Measurements from ENCODE around the gene SMIM5. TPM values are rescaled to one million over a fixed set of nuclear protein-coding genes. Genes with fewer than 3 reads are reported as not detected.

The SMIM5 gene
- total RNA-seq, 1 experiment from 2014 or later = not detected

DNA sequence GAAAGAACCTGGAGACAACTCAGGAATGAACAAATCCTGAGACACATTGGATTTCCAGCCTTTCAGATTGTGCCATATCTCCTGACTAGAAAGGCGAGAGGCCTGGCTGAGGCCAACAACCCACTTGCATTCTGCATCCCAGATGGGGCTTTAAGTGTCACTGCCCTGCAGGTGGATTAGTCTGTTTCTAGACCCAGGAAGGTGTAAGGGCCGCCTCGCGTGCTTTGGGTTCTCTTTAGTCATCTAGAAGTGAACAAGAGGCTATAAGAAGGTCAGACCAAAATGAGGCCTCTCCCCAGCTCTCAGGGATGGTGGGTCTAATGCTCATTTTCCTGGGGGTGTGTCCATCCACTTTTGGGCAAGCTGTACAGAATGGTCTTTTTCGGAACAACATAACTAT lies 38.8 kb downstream of the SMIM5 start:
- Histone ChIP-seq H3K36me3 (replicated peaks; ENCODE audit: control insufficient read depth, insufficient read depth, low read length) (peaks cover 22% of the 10 kb centered on the region), H3K4me3 (ENCODE audit: insufficient read depth, low read depth, low read length) (no peak overlapping the region), H3K27me3 (ENCODE audit: control insufficient read depth, insufficient read depth, low read length) (no peaks in the 10 kb centered on the region)
- no peak for DNase-seq

DNA sequence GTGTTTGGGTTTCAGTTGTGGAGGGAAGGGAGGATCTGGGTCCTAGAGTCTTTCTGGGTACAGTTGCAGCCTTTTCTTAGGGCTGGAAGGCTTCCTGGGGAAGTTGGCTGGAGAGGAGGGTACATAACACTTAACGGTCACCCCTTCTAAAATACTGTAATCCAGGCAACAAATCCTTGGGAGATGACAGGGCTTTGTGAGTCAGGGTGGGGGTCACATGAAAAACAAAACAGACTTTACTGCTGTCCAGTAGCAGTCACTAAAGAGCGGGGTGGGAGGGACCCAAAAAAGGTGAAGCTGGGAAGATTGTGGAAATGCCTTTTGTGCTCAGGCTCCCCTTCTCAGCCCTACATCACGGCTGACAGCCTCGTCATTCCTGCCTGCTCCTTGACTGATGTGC lies 40.3 kb downstream of the SMIM5 start:
- Histone ChIP-seq H3K27me3 (ENCODE audit: control insufficient read depth, insufficient read depth, low read length) (no peaks in the 10 kb centered on the region), H3K36me3 (replicated peaks; ENCODE audit: control insufficient read depth, insufficient read depth, low read length) (peaks cover 22% of the 10 kb centered on the region), H3K4me3 (ENCODE audit: insufficient read depth, low read depth, low read length) (no peak overlapping the region)
- no peak for DNase-seq

DNA sequence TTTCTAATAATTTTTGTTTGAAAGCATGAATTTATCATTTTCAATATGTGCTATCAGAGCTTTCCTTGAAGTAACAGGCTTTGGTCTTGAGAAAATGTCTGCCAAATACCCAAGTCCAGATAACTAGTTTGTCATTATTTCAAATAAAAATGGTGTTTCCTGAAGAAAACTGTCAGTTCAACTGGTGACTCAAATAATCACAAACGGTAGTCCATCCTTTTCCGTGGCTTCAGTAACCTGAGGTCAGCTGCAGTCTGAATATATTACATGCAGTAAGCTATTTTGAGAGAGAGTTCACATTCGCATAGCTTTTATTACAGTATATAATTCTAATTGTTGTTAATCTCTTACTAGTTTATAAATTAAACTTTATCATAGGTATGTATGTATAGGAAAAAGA lies 43.2 kb downstream of the SMIM5 start:
- no peaks in the 10 kb centered on the region for H3K27me3 ChIP-seq (ENCODE audit: control insufficient read depth, insufficient read depth, low read length)
- no peak for DNase-seq
- peaks cover 13% of the 10 kb centered on the region for H3K36me3 ChIP-seq (replicated peaks; ENCODE audit: control insufficient read depth, insufficient read depth, low read length)
- no peak overlapping the region for H3K4me3 ChIP-seq (ENCODE audit: insufficient read depth, low read depth, low read length)

DNA sequence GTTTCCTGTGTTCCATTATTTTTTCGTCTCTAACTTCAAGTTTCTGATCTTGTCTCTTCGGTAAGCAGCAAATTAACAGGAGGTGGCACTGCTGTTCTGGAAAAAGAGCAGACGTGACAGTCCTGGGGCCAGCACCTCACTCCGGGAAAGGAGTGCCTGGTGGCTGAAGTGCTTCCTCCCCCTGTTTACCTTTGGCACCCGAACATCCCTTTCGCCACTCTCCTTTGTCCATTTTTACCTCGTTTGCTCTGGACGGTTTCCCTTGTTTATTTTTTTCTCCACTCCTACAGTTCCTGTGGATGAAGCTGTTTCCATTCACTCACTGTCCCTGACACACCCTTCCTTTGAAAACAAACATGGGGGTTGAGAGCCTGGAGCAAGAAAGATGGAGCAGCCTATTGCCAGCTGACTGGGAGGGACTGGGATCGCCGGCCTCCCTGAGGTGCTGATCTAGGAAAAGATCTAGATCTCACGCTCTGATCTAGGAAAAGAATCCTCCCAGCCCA lies 46.5 kb downstream of the SMIM5 start:
- Histone ChIP-seq H3K27me3 (ENCODE audit: control insufficient read depth, insufficient read depth, low read length) (no peaks in the 10 kb centered on the region), H3K4me3 (ENCODE audit: insufficient read depth, low read depth, low read length) (no peak overlapping the region), H3K36me3 (replicated peaks; ENCODE audit: control insufficient read depth, insufficient read depth, low read length) (peaks cover 3% of the 10 kb centered on the region)
- DNase-seq = no peak

DNA sequence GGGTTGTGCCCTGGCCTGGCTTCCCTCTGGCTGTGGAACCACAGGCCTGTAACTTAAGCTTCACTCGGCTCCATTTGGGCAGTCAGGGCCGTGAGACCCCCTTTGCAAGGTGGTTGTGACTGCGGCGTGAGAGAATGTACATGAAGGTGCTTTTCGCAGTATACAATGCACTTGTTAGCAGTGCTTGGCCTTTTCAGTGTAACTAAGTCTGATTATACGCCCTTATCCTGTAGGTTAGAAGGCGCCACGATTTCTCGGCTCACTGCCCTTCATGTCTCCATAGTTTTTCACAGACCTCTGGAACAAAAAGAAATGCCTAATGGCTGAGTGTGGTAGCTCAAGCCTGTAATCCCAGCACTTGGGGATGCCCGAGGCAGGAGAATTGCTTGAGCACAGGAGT lies 47.2 kb downstream of the SMIM5 start:
- DNase-seq = no peak
- H3K36me3 ChIP-seq (replicated peaks; ENCODE audit: control insufficient read depth, insufficient read depth, low read length) = peaks cover 3% of the 10 kb centered on the region
- no peak overlapping the region for H3K4me3 ChIP-seq (ENCODE audit: insufficient read depth, low read depth, low read length)
- no peaks in the 10 kb centered on the region for H3K27me3 ChIP-seq (ENCODE audit: control insufficient read depth, insufficient read depth, low read length)

DNA sequence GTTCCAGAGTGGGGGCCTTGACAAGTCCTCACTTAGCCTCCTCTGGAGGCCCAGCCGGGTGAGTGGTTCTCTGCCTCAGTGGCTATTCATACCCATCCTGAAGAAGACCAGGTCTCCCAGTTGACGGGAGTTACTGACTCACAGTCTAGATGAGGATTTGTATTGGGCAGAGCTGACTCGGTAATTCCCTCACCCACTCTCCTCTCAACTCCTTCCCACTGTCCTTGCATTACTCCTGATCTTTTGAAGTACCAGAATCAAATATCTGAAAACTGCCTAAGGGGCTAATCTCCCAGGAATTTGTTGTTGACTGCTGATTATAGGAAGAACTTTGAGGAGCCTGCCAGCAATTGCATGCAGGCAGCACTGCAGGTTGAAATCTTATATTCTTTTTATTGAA lies 48.1 kb downstream of the SMIM5 start:
- Histone ChIP-seq H3K4me3 (ENCODE audit: insufficient read depth, low read depth, low read length) (no peak overlapping the region), H3K36me3 (replicated peaks; ENCODE audit: control insufficient read depth, insufficient read depth, low read length) (peaks cover 1% of the 10 kb centered on the region), H3K27me3 (ENCODE audit: control insufficient read depth, insufficient read depth, low read length) (no peaks in the 10 kb centered on the region)
- no peak for DNase-seq

DNA sequence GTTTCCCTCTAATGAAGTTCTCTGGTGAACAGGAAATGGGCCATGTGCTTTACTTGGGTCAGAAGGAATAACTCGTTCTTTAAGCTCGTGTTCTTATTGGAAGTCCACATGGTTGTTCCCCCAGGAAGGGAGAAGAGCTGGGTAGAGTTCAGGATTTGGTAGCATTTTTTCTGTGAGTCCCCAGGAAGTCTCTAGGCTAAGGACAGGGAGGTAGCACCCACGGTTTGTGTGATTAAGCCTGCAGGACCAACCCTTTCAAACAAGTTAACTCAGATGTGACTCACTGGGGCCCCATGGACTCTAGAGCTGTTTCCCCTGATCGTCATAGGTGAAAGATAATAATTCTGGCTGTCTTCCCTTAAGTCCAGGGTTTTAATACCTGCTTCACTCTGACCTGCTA lies 50.3 kb downstream of the SMIM5 start:
- DNase-seq = no peak
- no peaks in the 10 kb centered on the region for H3K27me3 ChIP-seq (ENCODE audit: control insufficient read depth, insufficient read depth, low read length)
- peaks cover 1% of the 10 kb centered on the region for H3K36me3 ChIP-seq (replicated peaks; ENCODE audit: control insufficient read depth, insufficient read depth, low read length)
- H3K4me3 ChIP-seq (ENCODE audit: insufficient read depth, low read depth, low read length) = no peak overlapping the region

DNA sequence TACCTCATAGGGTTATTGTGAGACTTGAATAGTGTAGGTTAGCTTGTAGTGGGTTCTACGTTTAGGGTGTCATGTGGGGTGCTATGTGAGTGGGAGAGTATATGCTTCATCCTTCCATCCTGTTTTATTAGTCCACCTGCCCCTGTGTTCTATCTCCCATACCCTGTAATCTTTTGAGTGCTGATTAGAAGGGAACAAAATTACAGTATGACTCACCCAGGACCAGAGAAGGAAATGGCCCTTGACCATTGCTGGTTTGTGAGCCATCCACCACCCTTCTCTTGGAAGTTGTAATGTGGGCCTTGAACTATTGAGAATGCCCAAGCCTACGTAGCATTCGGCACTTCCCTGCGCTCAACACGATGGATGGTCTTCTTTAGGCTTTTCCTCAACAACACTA lies 51.0 kb downstream of the SMIM5 start:
- Histone ChIP-seq H3K27me3 (ENCODE audit: control insufficient read depth, insufficient read depth, low read length) (no peaks in the 10 kb centered on the region), H3K4me3 (ENCODE audit: insufficient read depth, low read depth, low read length) (no peak overlapping the region), H3K36me3 (replicated peaks; ENCODE audit: control insufficient read depth, insufficient read depth, low read length) (peaks cover 1% of the 10 kb centered on the region)
- no peak for DNase-seq

DNA sequence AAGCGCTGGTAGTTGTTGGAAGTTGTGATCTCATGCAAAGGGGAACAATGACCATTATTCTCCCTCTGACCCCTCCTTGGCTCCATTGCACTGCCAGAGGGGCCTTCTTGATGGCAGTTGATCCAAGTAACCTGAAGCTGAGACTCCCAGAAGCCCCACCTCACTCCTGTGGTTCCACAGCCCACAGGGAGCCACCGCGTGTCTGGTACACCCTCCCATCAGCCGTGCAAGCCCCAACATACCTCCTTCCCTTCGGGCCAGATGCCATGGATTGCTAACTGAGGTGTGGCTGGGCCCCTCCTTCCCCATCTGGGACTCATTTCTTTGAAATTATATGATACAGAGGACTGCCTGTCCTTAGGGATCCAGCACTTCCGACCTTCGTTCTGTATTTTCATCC lies 51.7 kb downstream of the SMIM5 start:
- Histone ChIP-seq H3K4me3 (ENCODE audit: insufficient read depth, low read depth, low read length) (no peak overlapping the region), H3K36me3 (replicated peaks; ENCODE audit: control insufficient read depth, insufficient read depth, low read length) (no peaks in the 10 kb centered on the region; the same call in none of the 2 replicates), H3K27me3 (ENCODE audit: control insufficient read depth, insufficient read depth, low read length) (no peaks in the 10 kb centered on the region)
- no peak for DNase-seq

DNA sequence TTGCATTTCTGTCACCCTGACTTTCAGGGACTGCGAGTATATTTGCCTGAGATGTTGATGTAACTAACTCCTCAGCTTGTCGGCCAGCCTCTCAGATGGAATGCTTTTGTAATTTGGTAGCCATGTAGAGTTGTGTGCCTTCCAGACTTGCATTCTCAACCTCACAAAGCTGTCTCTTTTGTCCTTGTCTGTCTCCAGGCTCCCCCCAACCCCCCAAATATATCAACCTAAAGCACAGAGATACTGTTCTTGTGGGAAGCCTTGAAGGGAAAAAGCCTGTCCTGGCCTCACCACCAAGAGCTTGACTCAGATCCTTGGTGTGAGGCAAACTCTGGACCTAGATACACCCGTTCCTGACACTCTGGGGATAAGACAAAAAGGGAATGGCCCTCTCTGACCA lies 52.3 kb downstream of the SMIM5 start:
- H3K36me3 ChIP-seq (replicated peaks; ENCODE audit: control insufficient read depth, insufficient read depth, low read length) = peaks cover 1% of the 10 kb centered on the region
- H3K27me3 ChIP-seq (ENCODE audit: control insufficient read depth, insufficient read depth, low read length) = no peaks in the 10 kb centered on the region
- no peak for DNase-seq
- H3K4me3 ChIP-seq (ENCODE audit: insufficient read depth, low read depth, low read length) = no peak overlapping the region

DNA sequence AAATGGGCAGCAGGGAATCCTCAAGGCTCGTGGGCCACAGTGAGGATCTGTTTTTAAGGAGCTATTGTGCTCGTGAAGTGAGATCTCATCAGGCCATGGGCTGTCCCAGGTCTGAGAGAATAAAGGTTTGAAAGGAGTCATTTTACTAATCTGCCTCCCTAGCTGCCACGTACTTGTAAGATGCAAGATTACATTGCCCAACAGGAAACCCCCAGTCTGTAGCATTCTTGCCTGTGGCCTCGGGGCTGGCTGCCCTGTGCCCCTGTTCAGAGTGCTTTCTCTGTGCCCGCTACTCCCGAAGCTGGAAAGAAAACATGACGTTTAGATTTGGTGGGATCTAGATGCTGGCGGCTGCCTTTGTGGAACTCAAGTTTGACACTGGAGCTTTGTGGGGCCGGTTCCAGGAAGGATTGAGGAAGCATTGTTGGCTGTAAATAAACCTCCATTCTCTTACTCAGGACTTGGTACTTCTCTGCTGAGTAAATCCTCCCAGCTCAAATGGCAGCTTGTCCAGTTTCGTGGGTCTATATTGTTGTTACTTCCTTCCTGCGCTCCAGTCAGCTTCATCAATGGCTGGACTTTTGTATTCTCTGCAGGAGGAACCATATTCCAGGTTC lies 55.1 kb downstream of the SMIM5 start:
- H3K27me3 ChIP-seq (ENCODE audit: control insufficient read depth, insufficient read depth, low read length) = no peaks in the 10 kb centered on the region
- H3K36me3 ChIP-seq (replicated peaks; ENCODE audit: control insufficient read depth, insufficient read depth, low read length) = peaks cover 1% of the 10 kb centered on the region
- no peak overlapping the region for H3K4me3 ChIP-seq (ENCODE audit: insufficient read depth, low read depth, low read length)
- no peak for DNase-seq

DNA sequence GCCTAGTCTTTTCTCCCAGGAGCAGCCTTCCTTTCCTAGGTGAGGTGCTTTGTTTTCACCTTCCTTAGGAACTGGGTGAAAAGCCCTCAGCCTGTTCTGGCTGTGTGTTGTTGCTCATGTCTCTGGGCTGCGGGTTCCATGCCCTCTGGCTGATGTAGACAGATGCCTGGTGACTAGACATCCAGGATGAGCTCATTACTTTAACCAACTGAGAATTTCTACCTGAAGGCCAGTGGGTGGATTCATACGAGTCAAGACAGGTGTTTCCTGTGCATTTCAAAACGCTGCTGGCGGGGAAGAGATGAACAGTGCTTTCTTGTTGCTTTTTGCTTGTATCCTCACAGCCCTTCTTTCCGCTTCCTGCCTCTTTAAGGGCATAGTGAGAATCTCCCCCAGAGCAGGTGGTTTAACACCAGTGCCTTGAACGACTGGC lies 56.2 kb downstream of the SMIM5 start:
- no peaks in the 10 kb centered on the region for H3K27me3 ChIP-seq (ENCODE audit: control insufficient read depth, insufficient read depth, low read length)
- peaks cover 1% of the 10 kb centered on the region for H3K36me3 ChIP-seq (replicated peaks; ENCODE audit: control insufficient read depth, insufficient read depth, low read length)
- H3K4me3 ChIP-seq (ENCODE audit: insufficient read depth, low read depth, low read length) = no peak overlapping the region
- no peak for DNase-seq

Other genes starting within 250 kb of the SMIM5 start
- 98.7 and 100 TPM in 2 replicates for gene GRB2, start 227.8 kb upstream of the SMIM5 start, total RNA-seq (2014; rRNA removed; shearing (Covaris generic))
- gene TMEM94, start 176.8 kb upstream of the SMIM5 start, total RNA-seq (2014; rRNA removed; shearing (Covaris generic)) = 58.2 and 76.8 TPM in 2 replicates
- 11.8 and 13.1 TPM in 2 replicates for gene CASKIN2, start 117.9 kb upstream of the SMIM5 start, total RNA-seq (2014; rRNA removed; shearing (Covaris generic))
- 45.2 and 49.4 TPM in 2 replicates for gene TSEN54, start 116.9 kb upstream of the SMIM5 start, total RNA-seq (2014; rRNA removed; shearing (Covaris generic))
- gene LLGL2, start 107.7 kb upstream of the SMIM5 start, total RNA-seq (2014; rRNA removed; shearing (Covaris generic)) = 41.5 and 49.2 TPM in 2 replicates
- 9.9 and 14.6 TPM in 2 replicates for gene MYO15B, start 45.6 kb upstream of the SMIM5 start, total RNA-seq (2014; rRNA removed; shearing (Covaris generic))
- gene RECQL5, start 33.7 kb downstream of the SMIM5 start, total RNA-seq (2014; rRNA removed; shearing (Covaris generic)) = 36.3 and 40.0 TPM in 2 replicates
- 52.9 and 61.3 TPM in 2 replicates for gene SAP30BP, start 33.9 kb downstream of the SMIM5 start, total RNA-seq (2014; rRNA removed; shearing (Covaris generic))
- 0.28 and 0.70 TPM in 2 replicates for gene ITGB4, start 88.0 kb downstream of the SMIM5 start, total RNA-seq (2014; rRNA removed; shearing (Covaris generic))
- 43.4 and 47.2 TPM in 2 replicates for gene GALK1, start 131.8 kb downstream of the SMIM5 start, total RNA-seq (2014; rRNA removed; shearing (Covaris generic))
- gene UNK, start 151.4 kb downstream of the SMIM5 start, total RNA-seq (2014; rRNA removed; shearing (Covaris generic)) = 17.9 and 21.7 TPM in 2 replicates
- gene UNC13D, start 211.0 kb downstream of the SMIM5 start, total RNA-seq (2014; rRNA removed; shearing (Covaris generic)) = 4.2 and 7.2 TPM in 2 replicates
- 44.8 and 48.2 TPM in 2 replicates for gene WBP2, start 221.9 kb downstream of the SMIM5 start, total RNA-seq (2014; rRNA removed; shearing (Covaris generic))
- 8.5 and 14.1 TPM in 2 replicates for gene TRIM47, start 245.1 kb downstream of the SMIM5 start, total RNA-seq (2014; rRNA removed; shearing (Covaris generic))

All from H7 (cell line).